Stimulated activated CD8-positive, alpha-beta memory T cell treated with anti-CD3 and anti-CD28 coated beads, Interleukin-15, amount 100 ng/mL, for 4 hours (primary cell): ENCODE data around the gene CAMKMT.

Experiments
- DNase-seq, 2 donors: peaks; one replicate each; pipeline ENCODE4 v3.0.0-alpha.2; 2020; ENCODE audit warnings: low read depth in 2 of 2

The CAMKMT gene

DNA sequence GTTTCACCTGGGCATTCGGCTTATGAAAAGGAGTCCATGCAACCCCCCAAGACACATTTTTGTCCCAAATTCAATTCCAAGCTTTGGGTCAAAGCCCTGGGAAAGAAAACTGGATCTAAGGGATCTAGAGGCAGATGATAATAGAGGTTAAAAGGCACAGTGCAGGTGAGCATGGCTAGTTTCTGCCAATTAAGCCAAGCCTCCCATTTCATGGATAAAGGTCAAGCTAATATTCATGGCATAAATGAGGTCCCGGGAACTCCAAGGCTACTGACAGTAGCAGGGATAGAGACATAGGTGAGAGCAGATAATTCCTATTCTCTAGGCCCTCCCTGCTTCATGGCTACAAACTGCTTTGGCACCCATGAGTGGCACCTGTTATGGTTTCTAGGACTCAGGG lies 83.1 kb downstream of the CAMKMT start:
- DNase-seq = no peak

DNA sequence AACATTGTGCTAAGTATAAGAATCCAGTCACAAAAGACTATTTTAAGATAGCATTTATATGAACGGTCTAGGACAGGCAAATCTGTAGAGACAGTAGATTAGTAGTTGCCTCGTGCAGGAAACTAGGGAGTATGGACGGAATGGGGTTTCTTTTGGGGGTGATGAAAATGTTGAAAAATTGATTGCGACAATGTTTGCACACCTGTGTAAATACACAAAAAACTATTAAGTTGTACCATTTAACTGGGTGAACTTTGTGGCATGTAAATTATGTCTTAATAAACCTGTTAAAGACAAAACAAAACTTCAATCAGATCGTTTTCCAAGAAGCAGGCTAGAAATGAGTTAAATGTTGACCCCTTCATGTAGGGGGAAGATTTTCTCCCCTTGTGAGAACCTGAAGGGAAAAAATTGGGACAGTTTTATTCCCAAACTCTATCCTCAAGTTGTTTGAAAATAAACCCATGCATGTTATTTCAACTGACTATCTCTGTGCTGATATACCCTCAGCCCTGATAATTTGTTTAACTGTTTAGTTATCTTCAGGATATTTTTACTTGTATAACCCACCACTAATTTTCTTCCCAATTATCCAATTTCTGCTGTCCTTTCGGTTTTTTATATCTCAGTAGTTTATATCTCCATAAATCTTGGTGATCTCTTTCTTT lies 87.2 kb downstream of the CAMKMT start:
- DNase-seq = no peak

DNA sequence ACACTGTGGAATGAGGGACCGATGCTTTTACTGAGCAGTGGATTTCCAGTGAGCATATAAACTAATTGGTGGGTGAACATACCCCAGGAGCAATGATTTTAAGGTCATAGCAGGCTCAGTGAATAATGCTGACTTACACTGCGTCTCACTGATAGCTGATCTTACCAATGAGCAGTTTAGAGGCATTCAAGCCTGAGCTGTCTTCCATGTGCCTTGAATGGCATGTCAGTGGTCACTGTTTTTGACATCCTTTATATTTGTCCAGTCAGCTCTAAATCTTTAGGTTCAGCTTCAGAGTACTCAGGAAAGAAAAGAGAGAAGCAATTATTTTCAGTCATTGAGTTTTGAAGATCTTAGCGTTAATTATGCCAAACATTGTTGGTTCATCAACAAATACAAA lies 88.3 kb downstream of the CAMKMT start:
- DNase-seq = no peak

DNA sequence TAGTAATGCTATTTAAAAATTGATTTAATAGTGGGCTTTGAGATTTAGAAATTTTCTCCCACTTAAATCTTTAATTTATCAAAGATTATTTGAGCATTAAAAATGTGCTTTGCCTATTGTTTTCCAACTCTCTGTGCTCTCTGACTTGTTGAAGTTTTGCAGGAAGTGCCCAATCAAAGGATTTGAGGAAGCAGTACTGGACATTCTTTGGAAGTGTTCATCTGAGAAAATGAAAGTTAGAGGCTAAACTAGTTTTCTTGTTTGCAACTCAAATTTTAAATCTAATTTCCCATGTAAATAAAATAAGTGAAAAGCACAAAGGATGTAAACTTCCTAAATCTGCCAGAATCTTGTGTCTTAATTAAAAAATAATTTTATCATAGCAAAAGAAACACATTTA lies 89.1 kb downstream of the CAMKMT start:
- DNase-seq = no peak

DNA sequence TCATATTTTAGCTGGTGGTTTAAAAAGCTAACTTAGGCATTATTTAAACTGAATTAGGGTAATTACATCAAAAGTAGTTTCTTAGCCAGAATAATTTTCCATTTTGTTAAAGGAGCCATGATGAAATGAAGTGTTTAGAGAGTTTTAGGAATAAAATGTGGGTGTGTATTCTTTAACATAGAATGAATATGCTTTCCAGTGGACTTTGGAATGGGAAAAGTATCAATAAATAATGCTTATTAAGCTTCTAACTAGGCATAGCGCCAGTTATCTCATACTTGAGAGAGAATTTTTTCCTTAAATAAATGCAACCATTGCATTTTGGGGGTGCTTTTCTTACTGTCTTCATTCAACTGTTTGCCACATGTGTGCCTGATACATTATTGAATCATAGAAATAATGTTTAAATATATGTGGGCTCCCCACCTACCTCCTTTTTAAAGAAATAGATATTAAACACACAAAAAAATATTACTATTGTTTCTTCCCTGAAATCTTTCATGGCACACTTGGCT lies 90.4 kb downstream of the CAMKMT start:
- DNase-seq = no peak

DNA sequence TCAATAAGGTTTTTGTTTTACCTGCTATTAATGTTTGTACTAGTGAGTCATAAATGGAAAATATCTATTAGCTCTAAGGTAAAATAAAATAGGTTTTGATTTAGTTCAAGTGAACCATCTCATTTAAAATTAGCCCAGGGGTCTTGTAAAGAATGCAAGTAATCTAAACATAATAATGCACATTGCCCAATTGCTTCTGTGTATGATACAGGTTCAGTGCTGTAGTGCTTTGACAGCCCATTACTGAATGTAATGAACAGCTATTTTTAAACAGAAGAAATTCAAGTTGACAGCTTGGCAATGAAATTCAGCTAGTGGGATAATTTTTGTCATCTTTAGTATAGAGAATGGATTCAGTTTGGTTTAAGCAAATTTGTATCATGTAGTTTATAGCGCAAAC lies 91.5 kb downstream of the CAMKMT start:
- no peak for DNase-seq

DNA sequence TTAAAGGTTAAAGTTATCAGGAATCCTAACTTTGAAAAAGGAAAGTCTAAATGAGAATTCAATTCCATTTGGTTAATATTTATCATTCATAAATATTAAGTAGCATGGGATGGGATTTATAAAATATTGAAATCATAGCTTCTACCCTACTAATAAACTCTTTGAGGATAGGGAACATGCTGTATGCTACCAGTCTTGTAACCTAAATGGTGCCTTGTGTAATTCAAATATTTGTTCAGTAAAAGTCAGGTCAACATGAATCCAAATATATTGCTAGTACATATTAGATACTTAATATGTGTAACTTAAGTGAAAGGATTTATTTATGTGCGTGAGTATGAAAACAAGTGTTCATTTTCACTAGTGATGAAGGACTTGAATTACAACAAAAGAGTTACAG lies 94.1 kb downstream of the CAMKMT start:
- no peak for DNase-seq

DNA sequence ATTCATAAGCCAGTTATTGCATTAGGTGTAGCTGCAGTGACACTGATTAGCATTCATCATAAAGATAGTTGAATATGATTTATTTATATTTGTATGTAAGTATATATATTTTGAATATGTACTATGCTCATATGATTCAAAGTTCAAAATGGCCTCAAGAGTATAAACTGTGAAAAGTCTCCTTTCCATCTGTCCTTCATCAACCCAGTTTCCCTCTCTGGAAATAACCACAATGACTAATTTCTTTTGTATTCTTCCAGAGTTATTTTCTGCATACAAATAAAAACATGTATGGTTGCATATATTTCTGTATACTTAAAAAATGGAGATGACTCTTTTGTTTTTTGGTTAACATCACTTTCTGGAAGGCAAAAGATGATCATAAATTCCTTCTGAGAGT lies 95.2 kb downstream of the CAMKMT start:
- no peak for DNase-seq

DNA sequence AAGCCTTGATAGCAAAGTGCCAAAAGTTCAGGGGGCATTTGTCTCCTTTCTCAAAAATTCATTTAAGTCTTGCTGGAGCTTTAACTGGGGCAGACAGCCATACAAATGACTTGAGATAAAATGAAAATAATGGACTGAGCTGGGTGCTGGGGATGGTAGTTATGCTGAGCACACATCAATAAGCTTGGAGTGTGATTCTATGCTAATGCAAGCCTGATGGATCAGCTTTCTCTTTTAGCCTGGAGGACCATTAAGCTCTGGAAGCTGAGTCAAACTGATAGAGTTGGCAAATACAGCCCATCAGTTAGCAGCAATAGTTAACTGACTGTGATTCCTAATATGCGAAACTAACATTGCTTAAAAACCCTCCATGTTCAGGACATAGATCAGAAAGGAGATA lies 98.0 kb downstream of the CAMKMT start:
- DNase-seq = no peak

DNA sequence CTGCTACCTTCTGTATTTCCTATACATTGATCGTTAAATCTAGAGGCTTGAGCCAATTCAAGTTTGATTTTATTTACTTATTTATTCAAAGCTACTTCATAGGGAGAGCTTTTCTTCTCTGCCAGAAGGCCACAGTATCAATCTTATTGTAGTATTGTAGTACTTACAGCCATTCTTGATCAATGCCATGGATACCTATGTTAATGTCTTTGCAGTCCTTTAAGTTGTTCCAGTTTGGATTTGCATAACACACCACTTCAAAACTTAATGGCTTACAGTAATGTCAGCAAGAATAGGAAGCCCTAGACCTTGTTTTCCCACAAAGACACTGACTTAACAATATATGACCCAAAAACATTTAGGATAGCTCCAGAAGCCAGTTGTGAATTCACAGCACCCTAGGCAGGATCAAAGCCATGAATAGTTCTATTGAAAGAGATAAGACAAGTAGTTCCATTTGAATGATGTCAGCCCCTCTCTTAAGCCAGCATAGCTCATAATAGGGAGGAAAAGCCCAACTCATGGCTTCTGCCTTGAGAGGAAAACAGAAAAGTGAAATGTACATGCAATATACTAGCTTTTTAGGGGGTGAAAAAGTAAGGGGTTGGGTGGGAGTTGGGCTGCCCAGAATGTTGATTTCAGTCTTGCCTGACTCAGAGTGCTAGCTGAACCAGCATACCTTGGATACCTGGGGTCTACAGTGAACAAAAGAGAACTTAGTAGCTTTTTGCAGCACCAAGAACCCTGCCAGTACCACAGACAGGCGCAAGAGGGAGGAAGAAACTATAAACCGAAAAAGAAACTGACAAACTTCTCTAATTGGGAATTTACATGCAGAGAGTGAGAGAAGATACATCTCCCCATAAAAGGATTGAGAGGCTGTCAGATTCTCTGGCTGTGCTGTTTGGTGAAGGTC lies 101.4 kb downstream of the CAMKMT start:
- DNase-seq = no peak

DNA sequence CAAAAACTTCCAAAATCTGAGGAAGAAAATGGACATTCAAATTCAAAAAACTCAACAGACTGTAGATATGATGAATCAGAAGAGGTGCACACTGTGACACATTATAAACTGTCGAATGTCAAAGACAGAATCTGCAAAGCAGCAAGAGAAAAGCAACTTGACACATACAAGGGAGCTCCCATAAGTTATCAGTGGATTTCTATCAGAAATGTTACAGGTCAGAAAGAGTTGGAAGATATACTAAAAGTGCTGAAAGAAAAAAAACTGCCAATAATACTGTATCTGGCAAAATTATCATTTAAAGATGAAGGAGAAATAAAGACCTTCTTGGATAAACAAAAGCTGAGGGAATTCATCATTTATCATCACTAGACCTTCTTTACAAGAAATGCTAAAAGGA lies 102.7 kb downstream of the CAMKMT start:
- DNase-seq = no peak

DNA sequence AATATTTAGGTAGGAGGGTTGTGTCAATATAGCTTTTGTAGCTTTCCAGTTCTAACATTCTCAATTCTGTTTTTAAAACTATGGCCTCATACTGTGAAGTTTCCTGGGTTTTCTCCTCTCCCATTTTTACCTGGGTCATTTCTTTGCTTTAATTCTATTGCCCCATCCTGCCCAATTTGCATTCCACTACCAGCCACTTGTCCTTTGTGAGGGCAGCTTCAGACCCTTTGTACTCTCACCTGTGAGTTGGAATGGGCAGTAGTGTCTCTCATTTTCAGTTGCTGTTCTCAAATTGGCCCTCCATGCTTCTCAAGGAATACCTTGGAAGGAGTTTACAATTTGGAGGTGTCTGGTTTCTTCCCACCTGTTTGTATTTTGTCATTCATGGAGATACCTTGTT lies 108.4 kb downstream of the CAMKMT start:
- no peak for DNase-seq

DNA sequence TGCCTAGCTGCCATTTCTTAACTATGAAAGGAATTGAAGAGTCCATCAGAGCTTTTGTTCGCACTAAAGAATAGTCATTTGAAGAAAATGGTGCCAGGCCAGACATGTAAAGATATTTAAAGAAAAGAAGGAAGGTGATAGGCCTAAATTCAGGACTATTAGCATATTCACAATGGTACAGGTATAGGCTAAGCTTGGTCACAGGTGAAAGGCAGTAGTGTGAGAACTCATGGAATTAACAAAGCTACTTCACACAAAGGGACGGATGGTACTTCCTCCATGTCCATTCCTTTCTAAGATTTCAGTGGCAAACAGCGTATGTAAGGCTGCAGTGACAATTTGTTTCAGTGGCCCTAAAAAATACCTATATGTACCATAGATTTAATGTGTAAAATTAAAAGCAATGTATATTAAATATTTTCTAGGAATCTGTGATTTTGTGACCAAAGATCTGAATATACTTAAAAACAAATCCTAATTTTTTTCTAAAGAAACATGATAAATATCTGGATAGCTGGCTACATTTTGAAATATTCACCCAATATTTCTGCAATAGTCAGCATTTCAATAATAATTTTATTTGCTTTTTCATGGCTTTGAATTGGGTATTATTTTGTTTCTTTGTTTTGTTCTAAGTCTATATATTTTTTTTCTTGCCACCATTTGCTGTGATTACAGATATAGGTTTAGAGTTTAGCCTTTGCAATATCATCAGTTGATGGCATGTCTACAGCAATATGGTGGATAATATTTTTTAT lies 116.1 kb downstream of the CAMKMT start:
- no peak for DNase-seq

DNA sequence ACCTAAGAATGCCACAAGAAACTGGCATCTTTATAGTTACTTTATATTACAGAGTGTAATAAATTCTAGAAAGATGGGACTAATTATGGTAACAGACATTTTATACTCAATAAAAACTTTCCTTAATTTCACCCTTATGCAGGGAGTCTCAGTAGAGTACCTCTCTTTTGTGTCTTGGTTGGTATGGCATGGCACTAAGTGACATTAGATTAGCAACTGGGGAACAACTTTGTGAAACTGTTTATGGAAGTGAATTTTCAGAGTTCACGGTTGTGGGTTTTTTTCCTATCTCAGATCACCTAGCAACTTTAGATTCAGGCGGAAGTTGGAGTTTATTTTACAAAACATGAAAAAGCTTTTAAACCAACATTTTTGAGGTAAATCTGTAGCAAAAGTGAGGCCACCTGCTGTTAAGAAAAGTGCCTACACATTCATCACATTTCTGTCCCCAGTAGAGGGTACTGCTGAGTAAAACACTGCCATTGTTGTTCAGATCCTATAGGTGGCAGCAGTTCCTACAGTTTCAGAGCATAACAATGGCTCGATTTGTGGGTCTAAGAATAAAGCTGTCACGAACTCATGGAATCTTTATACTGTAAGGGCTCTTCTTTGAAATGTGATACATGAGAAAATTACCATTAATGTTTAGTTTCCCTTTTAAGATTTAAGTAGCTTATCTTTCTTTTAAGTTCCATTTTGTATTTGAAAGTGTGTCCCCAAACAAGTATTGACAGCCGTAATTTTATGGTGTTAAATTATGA lies 117.6 kb downstream of the CAMKMT start:
- DNase-seq = no peak

DNA sequence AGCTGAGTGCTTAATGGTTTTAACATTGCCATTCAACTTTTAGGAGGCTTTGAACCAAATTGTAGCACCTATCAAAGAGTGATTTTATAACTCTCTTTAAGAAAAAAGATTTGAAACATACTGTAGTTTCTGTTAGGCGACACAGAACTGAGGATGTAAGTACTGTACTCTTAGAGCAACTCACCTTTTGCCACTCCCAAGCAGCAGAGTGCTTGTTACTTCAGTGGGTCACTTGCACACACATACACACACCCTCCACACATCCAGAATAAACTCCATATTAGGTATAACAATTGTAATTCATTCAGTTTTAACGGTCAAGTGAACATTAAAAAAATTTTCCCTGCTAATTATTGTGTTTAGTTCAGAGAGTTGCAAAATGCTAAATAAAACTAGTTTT lies 118.3 kb downstream of the CAMKMT start:
- no peak for DNase-seq

DNA sequence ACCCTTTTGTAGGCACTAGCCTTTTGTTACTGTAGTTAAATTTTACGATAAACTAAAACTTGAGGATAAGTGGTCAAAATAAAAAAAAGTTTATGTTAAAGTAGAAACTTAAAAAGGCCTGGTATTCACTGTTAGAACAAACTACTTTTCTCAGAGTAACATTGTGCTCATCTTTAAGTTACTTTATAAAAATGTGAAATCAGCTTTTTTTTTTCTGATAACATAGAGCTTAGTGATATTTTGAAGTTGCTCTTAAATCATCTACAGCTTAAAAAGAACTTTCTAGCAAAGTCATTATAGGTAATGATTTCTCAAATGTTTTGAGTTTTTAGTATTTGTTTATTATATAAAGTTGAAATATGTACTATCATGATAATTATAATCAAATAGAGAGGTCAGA lies 125.3 kb downstream of the CAMKMT start:
- no peak for DNase-seq

DNA sequence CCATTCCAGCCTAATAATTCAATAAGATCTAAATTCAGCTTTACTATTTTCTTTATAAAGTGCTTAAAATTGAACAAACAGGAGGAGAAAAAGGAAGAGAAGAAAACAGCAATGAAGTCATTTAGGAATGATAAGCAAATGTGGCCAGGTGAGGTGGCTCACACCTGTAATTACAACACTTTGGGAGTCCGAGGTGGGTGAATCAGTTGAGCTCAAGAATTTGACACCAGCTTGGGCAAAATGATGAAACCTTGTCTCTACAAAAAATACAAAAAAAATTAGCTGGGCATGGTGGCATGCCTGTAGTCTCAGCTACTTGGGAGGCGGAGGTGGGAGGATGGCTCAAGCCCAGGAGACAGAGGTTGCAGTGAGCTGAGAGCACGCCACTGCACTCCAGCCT lies 129.0 kb downstream of the CAMKMT start:
- no peak for DNase-seq

DNA sequence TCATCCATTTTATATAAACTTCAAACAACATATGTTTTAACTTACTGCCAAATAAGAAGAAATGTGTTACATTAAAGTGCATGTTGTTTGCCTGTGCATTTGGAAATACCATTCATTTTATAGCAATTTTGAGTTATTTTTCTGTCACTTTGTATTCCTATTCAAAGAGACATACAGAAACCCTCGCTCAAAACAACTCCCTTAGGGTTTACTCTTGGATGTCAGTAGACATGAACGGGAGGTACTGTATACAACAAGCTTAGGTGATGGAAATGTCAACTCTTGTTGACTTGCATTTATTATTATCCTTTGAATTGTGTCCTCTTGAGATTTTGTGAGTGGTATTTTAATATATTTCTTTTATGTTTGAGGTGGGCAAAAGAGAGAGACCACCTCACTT lies 132.3 kb downstream of the CAMKMT start:
- DNase-seq = no peak

DNA sequence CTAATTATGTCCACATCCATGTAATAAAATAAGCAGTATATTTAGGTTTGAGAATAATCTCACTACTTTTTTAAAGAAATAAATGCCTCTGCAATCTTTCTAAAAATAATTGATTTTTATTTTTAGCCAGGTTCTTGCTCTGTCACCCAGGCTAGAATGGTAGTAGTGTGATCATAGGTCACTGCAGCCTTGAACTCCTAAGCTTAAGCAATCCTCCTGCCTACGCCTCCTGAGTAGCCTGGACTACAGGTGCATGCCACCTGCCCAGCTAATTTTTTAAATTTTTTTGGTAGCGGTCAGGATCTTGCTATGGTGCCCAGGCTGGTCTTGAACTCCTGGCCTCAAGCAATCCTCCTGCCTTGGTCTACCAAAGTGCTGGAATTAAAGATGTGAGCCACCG lies 133.3 kb downstream of the CAMKMT start:
- DNase-seq = no peak

DNA sequence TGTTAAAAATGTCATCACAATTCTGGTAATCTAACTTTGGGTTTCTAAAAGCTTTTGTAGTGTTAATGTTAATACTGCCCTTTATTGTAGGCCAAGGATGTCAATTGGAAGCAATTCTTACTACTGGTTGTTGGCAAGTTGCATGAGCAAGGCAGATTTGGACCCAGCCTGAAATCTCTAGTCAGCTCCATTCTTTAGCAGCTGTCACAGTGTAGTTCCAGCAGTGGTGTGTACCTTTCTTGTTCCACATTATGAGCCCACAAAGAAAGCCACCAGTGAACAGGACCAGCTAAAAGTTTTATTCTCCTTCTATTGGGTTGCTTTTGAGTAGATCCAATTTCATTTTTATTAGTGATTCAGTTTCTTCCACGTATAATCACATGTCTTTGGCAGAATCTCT lies 133.8 kb downstream of the CAMKMT start:
- DNase-seq = no peak

DNA sequence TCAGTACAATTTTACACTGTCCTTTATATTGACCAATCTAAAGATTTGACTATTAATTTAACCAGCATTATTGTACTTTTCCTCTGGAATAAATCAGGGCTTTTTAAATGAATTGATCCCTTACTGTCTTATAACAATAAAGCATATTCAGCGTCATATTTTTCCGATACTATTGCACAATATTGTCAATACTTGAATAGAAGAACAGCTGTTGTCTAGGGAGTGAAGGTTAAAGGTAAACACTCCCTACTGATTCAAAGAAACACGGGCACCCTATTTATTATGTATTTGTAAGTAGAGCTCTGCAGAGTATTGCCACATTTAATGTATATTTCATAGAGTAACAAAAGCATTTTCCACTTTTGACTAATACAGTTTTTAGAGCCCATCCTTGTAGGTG lies 134.4 kb downstream of the CAMKMT start:
- DNase-seq = no peak

DNA sequence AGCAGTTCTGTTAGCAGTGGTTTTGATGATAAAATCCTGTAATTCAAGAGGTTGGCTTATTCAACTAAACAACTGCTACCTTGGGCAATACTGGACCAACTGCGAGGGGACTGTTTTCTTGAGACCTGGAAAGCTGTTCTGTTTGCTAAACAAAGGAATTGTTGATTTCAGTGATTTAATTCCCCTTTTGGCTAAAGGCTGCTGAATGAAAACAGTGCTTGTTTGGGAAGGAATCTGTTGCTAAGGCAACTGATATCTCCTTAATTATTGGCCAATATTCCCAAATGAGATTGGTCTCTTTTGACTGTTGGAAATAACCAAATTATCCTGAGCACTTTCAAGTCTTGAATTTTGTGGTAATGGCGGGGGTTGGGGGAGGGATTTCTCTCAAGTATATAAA lies 136.8 kb downstream of the CAMKMT start:
- DNase-seq = no peak
